22Rv1 (cell line): Measurements from ENCODE around the gene ZNF804A.

Source experiments
- H3K27ac ChIP-seq: fragments of 450-650 bp; 2 replicates; pipeline ENCODE4 v1.5.1; 2017
- ZFX ChIP-seq: fragments of 450-650 bp; IDR thresholded peaks from 2 replicates; pipeline ENCODE4 v1.6.1; 2017; ENCODE audit warnings: antibody characterized with exemption, borderline replicate concordance
- TF ChIP-seq, protein P1 (sequence below): fragments of 450-650 bp; IDR thresholded peaks from 2 replicates; pipeline ENCODE4 v1.5.1; 2017; ENCODE audit warnings: mild to moderate bottlenecking

Gene ZNF804A

GRCh38 chr2:184938221-184938985 is 340.1 kb downstream of the ZNF804A start:
- TF ChIP-seq, protein P1, sequence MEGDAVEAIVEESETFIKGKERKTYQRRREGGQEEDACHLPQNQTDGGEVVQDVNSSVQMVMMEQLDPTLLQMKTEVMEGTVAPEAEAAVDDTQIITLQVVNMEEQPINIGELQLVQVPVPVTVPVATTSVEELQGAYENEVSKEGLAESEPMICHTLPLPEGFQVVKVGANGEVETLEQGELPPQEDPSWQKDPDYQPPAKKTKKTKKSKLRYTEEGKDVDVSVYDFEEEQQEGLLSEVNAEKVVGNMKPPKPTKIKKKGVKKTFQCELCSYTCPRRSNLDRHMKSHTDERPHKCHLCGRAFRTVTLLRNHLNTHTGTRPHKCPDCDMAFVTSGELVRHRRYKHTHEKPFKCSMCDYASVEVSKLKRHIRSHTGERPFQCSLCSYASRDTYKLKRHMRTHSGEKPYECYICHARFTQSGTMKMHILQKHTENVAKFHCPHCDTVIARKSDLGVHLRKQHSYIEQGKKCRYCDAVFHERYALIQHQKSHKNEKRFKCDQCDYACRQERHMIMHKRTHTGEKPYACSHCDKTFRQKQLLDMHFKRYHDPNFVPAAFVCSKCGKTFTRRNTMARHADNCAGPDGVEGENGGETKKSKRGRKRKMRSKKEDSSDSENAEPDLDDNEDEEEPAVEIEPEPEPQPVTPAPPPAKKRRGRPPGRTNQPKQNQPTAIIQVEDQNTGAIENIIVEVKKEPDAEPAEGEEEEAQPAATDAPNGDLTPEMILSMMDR: no peak
- no peak for TF ChIP-seq ZFX
- H3K27ac ChIP-seq: no peak overlapping the region

DNA sequence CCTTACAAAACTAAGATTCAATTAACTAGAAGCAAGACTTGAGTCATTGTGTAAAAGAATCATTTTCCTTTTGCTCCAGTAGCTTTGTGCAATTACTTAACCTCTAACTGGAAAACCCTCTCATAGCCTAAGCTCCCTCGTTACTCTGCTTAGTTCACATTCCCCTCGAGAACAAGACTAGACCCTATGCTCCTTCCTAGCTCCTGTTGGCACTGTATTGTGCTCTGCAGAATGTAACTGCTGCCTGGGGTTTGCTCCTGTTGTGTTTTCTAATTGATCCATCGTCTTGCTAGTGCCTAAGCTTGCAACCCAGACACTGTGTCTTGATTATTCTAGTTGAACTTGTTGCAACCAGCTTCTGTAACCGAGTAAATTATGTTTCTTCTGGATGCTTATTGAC is 347.0 kb downstream of the ZNF804A start:
- TF ChIP-seq, protein P1: no peak
- TF ChIP-seq ZFX: no peak
- no peak overlapping the region for H3K27ac ChIP-seq

DNA sequence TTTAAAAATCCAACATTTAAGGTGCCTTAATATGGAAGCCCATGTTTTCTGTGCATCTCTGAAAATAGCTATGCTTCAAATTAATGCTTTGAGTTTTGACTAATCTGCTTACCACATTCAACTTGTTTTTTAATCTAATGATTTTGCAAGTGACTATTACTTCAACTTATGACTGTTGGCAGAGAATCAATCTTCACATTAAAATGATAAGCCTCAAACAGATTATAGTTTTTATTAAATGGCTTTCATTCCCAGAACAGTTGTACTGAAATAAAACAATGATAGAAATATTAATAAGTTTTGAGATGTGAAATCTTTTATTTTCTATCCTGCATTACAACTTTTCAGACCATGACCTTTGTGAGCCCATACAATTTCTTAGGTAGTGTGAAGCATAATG is 347.5 kb downstream of the ZNF804A start:
- no peak overlapping the region for H3K27ac ChIP-seq
- no peak for TF ChIP-seq ZFX
- TF ChIP-seq, protein P1: no peak

GRCh38 chr2:184956856-184957255 is 358.5 kb downstream of the ZNF804A start:
- no peak overlapping the region for H3K27ac ChIP-seq
- TF ChIP-seq, protein P1: no peak
- TF ChIP-seq ZFX: no peak

DNA sequence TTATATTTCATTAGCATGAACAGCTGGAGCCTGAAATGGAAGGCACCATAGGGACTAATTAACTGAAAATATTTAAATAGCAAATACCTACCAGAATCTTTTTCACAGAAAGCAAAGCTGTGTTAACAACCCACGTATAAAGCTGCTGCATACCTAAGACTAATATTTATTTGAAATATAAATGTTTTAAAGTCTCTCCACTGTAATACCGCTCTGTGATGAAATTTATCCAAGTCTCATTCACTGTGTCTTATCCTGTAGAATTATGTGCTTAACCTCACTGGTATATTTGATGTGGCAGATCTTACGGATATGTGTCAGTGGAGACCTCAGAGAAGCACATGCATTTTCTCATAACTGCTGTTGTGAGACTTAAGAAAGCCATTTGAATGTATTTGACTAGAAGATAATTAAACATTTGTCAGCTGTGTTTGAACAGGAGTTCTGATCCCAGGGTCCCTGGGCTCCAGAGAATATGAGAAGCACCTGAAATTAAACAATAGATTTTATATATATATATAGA is 373.3 kb downstream of the ZNF804A start:
- TF ChIP-seq ZFX: no peak
- TF ChIP-seq, protein P1: no peak
- no peak overlapping the region for H3K27ac ChIP-seq
